Prostate gland (tissue), 2 donors: Measurements from ENCODE around the gene RBFOX1. TPM values are rescaled to one million over a fixed set of nuclear protein-coding genes. Genes with fewer than 3 reads are reported as not detected.

Experiments used
- DNase-seq: peaks from one replicate; pipeline ENCODE4 v3.0.0-alpha.2; 2019; ENCODE audit warnings: low spot score
- H3K27ac ChIP-seq, 2 donors: fragments of 200-600 bp; sonication (generic); 2 replicates each; pipeline ENCODE4 v1.5.1; 2017 to 2019
- H3K27me3 ChIP-seq: fragments of 200-600 bp; sonication (generic); replicated peaks from 2 replicates; pipeline ENCODE4 v1.5.1; 2019; ENCODE audit not compliant: insufficient read depth
- H3K36me3 ChIP-seq, 2 donors: fragments of 200-600 bp; sonication (generic); 1 replicate in 1 of 2; 2 replicates in 1 of 2; pipeline versions ENCODE4 v1.5.1 to v1.8.1; 2017 to 2019
- H3K4me1 ChIP-seq: fragments of 200-600 bp; sonication (generic); replicated peaks from 2 replicates; pipeline ENCODE4 v1.5.1; 2019
- H3K4me3 ChIP-seq, 2 donors: fragments of 200-600 bp; sonication (generic); 2 replicates each; pipeline ENCODE4 v1.5.1; 2017 to 2019
- H3K9me3 ChIP-seq: fragments of 200-600 bp; sonication (generic); 2 replicates; pipeline ENCODE4 v1.5.1; 2017
- CTCF ChIP-seq, 4 experiments: fragments of 200-600 bp in 2 of 4; fragments of 450-650 bp in 2 of 4; sonication (generic) in 2 of 4; IDR thresholded peaks; 1 replicate in 3 of 4; 2 replicates in 1 of 4; pipeline ENCODE4 v1.5.1; 2016 to 2019; ENCODE audit warnings: antibody characterized with exemption in 4 of 4, mild to moderate bottlenecking in 2 of 4, moderate library complexity in 2 of 4
- POLR2A ChIP-seq: fragments of 450-650 bp; IDR thresholded peaks from one replicate; pipeline ENCODE4 v1.6.1; 2016; ENCODE audit warnings: antibody characterized with exemption, mild to moderate bottlenecking
- POLR2AphosphoS5 ChIP-seq: sonication (generic); formaldehyde crosslinking; IDR thresholded peaks from one replicate; pipeline ENCODE4 v1.6.1; 2017; ENCODE audit warnings: antibody characterized with exemption
- WGBS: methylation state at CpG from one replicate; pipeline ENCODE4 v1.1.5; 2018; 5-methylcytosine and 5-hydroxymethylcytosine counted together
- intact Hi-C: fragments of 100-400 bp; cut with DNase I; formaldehyde crosslinking; loops from one replicate; pipeline ENCODE4 v1.14.2; 2022
- total RNA-seq, 2 donors: library from RNA; depleted of rRNA; stranded (reverse); fragments of >200 nt; gene quantifications; one replicate each; pipeline ENCODE4 v1.1.0, GENCODE V29; 2016

Gene RBFOX1
- total RNA-seq, 2 donors from 2014 or later: 1.3 to 1.5 TPM

- intact Hi-C loops: no loop called here
- WGBS: 87% methylated on average over 21 of the region's 21 CpGs
- TF ChIP-seq CTCF (IDR thresholded peaks at IDR 0.05) (no peak), POLR2AphosphoS5 (no peak), POLR2A (no peak)
Measured at GRCh38 chr16:7422036-7422888, 89.6 kb downstream of the RBFOX1 start.

GRCh38 chr16:7423434-7424044 is 90.9 kb downstream of the RBFOX1 start:
- H3K36me3 ChIP-seq: no peaks in the 10 kb centered on the region
- no peak for TF ChIP-seq POLR2A
- TF ChIP-seq CTCF (IDR thresholded peaks at IDR 0.05): no peak
- TF ChIP-seq POLR2AphosphoS5: no peak
- H3K9me3 ChIP-seq: no peaks in the 10 kb centered on the region
- no peak for DNase-seq
- intact Hi-C loops: no loop called here
- no peak overlapping the region for H3K27ac ChIP-seq
- H3K4me3 ChIP-seq: no peak overlapping the region
- no peaks in the 10 kb centered on the region for H3K27me3 ChIP-seq
- no peaks in the 10 kb centered on the region for H3K4me1 ChIP-seq
- WGBS: 52% methylated on average over 4 of the region's 4 CpGs

More at GRCh38 chr16:7422036-7422888, 89.6 kb downstream of the RBFOX1 start:
- H3K36me3 ChIP-seq: no peaks in the 10 kb centered on the region
- H3K4me1 ChIP-seq: no peaks in the 10 kb centered on the region
- H3K27ac ChIP-seq: no peak overlapping the region
- no peak for DNase-seq
- no peaks in the 10 kb centered on the region for H3K9me3 ChIP-seq
- H3K4me3 ChIP-seq: no peak overlapping the region
- no peaks in the 10 kb centered on the region for H3K27me3 ChIP-seq

GRCh38 chr16:7426161-7426560 is 93.5 kb downstream of the RBFOX1 start:
- TF ChIP-seq POLR2AphosphoS5: no peak
- no peak for TF ChIP-seq POLR2A
- TF ChIP-seq CTCF (IDR thresholded peaks at IDR 0.05): no peak
- DNase-seq: no peak
- Histone ChIP-seq H3K4me1 (no peaks in the 10 kb centered on the region), H3K27me3 (no peaks in the 10 kb centered on the region), H3K9me3 (no peaks in the 10 kb centered on the region), H3K27ac (no peak overlapping the region), H3K4me3 (no peak overlapping the region), H3K36me3 (no peaks in the 10 kb centered on the region)
- 60% methylated on average over 5 of the region's 5 CpGs for WGBS
- intact Hi-C loops: no loop called here

- DNase-seq: no peak
- 59% methylated on average over 2 of the region's 2 CpGs for WGBS
- Histone ChIP-seq H3K4me1 (no peaks in the 10 kb centered on the region), H3K4me3 (no peak overlapping the region), H3K36me3 (no peaks in the 10 kb centered on the region), H3K27me3 (no peaks in the 10 kb centered on the region), H3K27ac (no peak overlapping the region), H3K9me3 (no peaks in the 10 kb centered on the region)
- intact Hi-C loops: no loop called here
- TF ChIP-seq CTCF (IDR thresholded peaks at IDR 0.05) (no peak), POLR2AphosphoS5 (no peak), POLR2A (no peak)
Measured at GRCh38 chr16:7431723-7432122, 99.1 kb downstream of the RBFOX1 start.
